Hindlimb muscle (tissue), 1 donor: ENCODE measurements around the gene PTPRJ. TPM values are rescaled to one million over a fixed set of nuclear protein-coding genes. Genes with fewer than 3 reads are reported as not detected.
"Not testable (repeated sequence)": the region's sequence is repeated elsewhere in the genome, so short reads cannot be mapped to it uniquely, and the experiment has no call there.

Source experiments
- DNase-seq: peaks from one replicate; pipeline ENCODE4 v3.0.0-alpha.2; 2013
- polyA plus RNA-seq: library from polyadenylated mRNA; unstranded; fragments of 120-200 nt; gene quantifications from one replicate; pipeline ENCODE4 v1.2.1, GENCODE V29; 2013; ENCODE audit not compliant: insufficient read length

PTPRJ gene
- polyA plus RNA-seq, 1 donor = 3.2 TPM

- DNase-seq = no peak
Measured at GRCh38 chr11:48018528-48019216, 38.3 kb downstream of the PTPRJ start.

- no peak for DNase-seq
Measured at GRCh38 chr11:48019217-48019584, 38.8 kb downstream of the PTPRJ start.

DNA sequence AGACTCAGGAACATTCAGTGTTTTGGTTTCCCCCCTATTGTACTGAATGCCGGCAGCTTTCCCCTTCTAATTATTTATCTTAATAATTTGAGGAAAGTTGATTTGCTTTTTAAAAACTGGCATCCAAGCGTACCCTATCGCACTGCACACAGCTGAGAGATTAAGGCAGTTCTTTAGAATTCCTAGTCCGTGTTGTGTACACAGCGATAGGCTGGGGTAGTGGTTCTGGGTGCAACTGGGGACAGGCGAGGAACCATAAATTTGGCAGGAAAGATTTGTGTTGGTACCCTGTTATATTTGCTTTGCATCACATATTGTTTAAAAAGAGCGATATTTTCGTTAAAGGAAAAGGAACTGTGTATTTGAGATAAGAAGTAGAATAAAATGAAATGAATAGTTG, 39.2 kb downstream of the PTPRJ start:
- DNase-seq = no peak

GRCh38 chr11:48020092-48020755, 39.9 kb downstream of the PTPRJ start:
- no peak for DNase-seq

DNA sequence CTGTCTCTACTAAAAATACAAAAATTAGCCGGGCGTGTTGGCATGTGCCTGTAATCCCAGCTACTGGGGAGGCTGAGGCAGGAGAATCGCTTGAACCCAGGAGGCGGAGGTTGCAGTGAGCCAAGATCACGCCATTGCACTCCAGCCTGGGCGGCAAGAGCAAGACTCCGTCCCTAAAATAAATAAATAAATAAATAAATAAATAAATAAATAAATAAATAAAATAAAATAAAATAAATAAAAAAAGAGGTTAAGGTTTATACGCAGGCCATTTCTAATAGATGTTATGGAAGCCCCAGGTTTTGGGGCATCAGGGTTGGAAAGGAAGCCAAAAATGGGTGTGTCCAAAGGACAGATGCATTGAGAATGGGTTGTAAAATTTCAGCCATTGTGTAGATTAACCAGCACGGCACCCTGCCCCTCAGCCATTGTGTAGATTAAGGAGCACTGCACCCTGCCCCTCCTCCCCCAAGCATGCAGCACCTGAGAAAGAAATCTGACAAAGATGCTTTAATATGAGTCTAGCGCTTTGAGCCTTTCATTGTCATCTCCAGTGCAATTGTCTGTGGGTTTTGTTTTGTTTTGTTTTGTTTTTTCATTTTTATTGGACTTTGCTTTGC, 41.0 kb downstream of the PTPRJ start:
- not testable (repeated sequence) for DNase-seq

GRCh38 chr11:48022445-48022844, 42.1 kb downstream of the PTPRJ start:
- no peak for DNase-seq

DNA sequence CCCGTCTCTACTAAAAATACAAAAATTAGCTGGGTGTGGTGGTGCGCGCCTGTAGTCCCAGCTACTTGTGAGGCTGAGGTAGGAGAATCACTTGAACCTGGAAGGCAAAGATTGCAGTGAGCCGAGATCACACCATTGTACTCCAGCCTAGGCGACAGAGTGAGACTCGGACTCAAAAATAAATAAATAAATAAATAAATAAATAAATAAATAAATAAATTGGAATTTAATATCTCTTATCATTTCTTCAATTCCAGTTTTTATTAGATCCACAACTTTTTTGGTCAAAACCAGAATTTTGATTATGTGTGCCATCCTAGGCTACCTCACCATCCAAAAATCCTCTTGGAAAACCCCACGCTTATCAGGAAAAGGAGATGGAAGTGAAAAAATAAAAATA, 43.2 kb downstream of the PTPRJ start:
- DNase-seq = not testable (repeated sequence)

DNA sequence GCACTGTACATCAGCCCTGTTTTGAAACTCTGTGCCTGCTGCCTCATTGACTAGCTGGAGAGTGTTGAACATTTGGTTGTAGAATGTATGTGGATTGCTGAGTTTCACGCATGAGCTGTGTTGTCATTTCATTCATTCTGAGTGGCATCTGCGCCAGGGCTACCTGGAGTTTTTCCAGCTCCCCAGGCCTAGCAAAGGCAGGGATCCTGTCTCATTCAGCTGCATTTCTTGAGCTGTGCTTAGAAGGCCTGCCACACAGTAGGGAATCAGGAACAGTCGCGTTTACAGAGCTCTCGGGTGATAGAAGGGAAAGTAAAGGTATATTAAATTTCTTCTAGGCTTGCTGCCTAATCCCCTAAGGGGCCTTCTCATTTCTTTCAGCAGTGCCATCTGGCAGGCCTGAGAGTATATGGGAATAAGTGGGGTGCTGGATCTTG, 44.3 kb downstream of the PTPRJ start:
- DNase-seq = no peak

- DNase-seq = no peak
Measured at GRCh38 chr11:48025293-48025983, 45.1 kb downstream of the PTPRJ start.

DNA sequence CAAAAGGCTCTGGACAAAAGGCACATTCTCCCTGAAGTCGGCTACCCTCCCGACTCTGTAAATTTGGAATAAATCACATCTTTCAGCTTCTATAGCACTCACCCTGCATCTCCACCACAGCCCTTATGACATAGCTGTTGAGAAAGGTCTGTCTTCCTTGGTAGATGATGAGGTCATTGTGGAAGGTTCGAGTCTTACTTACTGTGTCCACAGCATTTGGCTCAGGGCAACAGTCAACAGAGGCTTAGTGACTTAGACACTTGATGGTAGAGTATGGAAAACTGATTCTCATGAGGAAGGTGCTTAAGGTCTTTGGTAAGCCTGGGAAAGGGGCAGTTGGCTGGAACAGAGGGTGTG, 45.6 kb downstream of the PTPRJ start:
- no peak for DNase-seq

DNA sequence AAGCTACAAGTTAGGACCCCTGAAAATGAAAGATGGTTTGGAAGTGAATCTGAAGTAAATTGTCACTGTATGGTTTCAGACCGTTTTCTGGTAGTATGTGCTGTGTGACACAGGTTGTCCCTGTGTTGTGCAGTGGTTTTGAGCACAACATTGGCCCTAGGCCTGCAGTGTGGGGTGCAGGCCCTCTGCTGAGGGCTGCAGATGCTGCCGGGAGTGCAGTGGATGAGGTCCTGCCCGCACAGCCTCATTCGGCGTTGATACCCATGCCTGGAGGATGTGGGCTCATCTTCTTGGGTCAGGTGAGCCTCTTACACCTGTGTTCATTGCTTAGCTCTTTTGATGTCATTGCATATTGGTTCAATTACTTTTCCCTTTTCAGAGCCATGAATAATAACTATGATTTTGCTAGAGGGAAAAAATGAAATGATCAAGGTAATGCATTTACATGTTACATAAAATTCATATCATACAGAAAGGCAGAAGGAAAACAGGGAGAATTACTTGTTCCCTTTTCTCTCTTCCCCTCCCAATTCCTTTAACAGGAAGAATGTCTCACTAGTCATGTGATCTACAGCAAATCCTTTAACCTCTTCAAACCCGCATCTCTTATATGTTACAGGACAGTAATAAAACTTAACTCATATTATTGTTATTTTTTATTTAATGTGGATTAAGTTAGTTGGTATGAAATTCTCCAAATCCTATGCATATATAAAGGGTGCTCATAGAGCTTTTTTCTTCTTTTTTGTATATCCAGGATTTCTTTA, 48.7 kb downstream of the PTPRJ start:
- no peak for DNase-seq

GRCh38 chr11:48029681-48030290, 49.4 kb downstream of the PTPRJ start:
- no peak for DNase-seq

GRCh38 chr11:48031602-48032001, 51.2 kb downstream of the PTPRJ start:
- DNase-seq = no peak

- no peak for DNase-seq
Measured at GRCh38 chr11:48032721-48033120, 52.4 kb downstream of the PTPRJ start.

GRCh38 chr11:48033918-48034341, 53.6 kb downstream of the PTPRJ start:
- DNase-seq = no peak

GRCh38 chr11:48034926-48035871, 54.8 kb downstream of the PTPRJ start:
- DNase-seq = peak; percentile 74

- no peak for DNase-seq
Measured at GRCh38 chr11:48036011-48036410, 55.7 kb downstream of the PTPRJ start.

GRCh38 chr11:48036466-48036865, 56.1 kb downstream of the PTPRJ start:
- peak; percentile 63 for DNase-seq

DNA sequence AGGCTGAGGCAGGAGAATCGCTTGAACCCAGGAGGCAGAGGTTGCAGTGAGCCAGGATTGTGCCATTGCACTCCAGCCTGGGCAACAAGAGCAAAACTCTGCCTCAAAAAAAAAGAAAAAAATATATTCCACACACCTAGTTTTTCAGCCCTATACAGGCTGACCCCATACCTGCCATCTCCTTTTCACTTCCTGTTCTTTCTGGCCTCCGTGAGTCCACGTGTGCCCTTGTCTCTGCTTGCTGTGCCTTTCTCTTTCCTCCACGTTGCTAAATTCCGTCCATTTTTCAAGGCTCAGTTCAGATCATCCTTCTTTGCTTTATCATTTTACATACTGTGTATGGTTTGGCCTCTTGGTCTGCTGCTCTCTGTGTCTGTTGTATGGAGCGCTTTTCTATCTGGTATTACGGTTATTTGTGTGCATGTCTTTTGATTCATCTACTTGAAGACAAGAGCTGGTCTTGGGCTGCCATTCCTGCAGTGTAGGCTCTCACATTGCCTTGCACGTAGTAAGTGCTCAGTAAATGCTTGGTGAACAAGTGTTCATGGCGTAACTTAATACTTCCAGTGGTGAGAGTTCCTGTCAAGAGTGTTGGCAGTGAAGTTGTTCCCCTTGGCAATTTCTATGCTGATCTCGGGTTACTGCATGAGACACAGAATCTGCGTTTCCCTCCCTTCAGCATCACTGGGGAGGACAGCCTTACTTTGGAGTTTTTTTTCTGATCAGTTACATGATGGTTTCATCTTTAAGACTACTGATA, 57.5 kb downstream of the PTPRJ start:
- no peak for DNase-seq

DNA sequence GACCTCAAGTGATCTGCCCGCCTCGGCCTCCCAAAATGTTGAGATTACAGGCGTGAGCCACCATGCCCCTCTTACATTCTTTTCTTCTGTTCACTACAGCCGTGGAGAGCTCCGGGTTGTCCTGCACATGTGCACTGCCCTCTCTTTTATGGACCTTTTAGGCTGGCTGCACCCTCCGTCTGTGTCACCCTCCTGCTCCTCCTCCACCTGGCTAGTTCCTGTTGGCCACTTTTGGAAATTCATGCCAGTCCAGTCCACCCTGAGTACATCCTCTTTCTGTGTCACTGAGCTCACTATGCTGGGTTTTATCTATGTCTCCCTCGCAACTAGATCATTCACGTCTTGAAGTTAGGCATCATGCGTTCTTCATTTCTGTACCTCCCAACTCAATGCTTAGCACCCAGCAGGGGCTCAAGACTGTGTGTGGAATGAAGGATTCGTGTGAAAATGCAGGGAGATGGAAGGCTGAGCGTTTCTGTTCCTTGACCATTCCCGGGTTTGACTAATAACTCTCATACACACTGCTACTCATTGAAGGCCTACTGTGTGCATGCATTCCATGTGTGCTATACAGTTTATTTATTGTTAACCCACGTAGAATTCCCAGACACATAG, 60.6 kb downstream of the PTPRJ start:
- no peak for DNase-seq
